ENCODE results near the gene SLC7A8.

SLC7A8 gene

DNA sequence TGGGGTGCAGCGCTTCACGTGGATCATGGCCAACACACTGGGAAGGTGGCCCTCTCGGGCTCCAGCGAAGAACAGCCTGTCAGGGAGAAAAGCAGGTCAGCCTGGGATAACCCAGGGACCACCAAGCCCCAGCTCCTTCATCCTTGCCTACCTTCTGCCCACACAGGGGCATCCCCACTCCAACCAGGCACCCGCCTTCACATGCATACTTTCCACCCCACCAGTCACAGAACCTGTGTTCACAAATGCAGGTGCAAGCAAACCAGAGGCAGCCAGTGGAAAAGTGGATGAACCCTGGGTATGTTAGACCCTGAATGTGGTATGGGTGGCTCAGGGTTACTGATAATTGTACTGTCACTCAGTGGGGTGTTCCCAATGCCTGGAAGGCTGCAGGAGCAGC lies 52.0 kb downstream of the SLC7A8 start:
- TF ChIP-seq, protein P1, sequence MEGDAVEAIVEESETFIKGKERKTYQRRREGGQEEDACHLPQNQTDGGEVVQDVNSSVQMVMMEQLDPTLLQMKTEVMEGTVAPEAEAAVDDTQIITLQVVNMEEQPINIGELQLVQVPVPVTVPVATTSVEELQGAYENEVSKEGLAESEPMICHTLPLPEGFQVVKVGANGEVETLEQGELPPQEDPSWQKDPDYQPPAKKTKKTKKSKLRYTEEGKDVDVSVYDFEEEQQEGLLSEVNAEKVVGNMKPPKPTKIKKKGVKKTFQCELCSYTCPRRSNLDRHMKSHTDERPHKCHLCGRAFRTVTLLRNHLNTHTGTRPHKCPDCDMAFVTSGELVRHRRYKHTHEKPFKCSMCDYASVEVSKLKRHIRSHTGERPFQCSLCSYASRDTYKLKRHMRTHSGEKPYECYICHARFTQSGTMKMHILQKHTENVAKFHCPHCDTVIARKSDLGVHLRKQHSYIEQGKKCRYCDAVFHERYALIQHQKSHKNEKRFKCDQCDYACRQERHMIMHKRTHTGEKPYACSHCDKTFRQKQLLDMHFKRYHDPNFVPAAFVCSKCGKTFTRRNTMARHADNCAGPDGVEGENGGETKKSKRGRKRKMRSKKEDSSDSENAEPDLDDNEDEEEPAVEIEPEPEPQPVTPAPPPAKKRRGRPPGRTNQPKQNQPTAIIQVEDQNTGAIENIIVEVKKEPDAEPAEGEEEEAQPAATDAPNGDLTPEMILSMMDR (IDR thresholded peaks at IDR 0.05): no peak

DNA sequence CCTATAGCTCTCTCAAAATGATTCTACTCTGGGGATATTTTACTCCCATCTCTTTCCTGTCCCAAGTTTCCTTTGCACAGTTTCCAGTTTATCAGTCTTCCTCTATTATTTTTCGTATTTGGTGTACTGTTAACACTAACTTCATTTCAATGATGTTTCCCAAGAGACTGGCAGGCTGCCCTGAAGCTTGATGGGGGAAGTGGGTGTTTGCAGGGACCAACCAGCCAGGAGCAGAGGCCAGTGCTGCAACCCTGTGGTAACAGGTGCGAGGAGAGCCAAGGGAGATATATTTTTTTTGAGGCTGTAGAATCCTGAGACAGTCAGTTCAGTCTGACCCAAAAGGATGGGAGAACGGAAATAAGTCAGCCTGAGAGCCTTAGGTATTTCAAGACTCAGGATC lies 52.6 kb downstream of the SLC7A8 start:
- TF ChIP-seq, protein P1 (IDR thresholded peaks at IDR 0.05): no peak

DNA sequence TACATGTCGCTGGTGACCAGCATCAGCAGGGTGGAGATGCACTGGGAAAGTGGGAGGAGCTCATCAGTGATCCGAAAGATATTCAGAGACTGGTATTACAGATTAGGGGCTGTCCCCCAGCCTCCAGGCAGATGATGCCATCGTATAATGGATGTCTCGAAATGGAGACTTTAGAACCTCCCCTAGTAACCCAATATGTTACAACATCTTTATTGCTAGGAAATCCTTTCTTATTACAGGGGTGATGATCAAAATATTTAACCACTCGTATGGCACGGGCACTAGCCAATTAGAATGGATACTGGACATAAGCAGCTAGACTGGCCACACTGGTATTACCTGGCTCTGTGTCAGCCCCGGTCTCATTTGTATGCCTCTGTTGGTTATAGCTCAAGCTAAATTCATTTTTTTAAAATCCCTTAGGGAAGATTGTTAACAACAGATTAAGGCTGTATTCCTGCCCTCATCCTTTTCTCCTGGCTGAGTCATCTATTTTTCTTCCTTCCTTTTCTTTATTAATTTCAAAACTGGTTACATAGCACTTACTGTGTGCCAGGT lies 53.6 kb downstream of the SLC7A8 start:
- TF ChIP-seq, protein P1 (IDR thresholded peaks at IDR 0.05): no peak

DNA sequence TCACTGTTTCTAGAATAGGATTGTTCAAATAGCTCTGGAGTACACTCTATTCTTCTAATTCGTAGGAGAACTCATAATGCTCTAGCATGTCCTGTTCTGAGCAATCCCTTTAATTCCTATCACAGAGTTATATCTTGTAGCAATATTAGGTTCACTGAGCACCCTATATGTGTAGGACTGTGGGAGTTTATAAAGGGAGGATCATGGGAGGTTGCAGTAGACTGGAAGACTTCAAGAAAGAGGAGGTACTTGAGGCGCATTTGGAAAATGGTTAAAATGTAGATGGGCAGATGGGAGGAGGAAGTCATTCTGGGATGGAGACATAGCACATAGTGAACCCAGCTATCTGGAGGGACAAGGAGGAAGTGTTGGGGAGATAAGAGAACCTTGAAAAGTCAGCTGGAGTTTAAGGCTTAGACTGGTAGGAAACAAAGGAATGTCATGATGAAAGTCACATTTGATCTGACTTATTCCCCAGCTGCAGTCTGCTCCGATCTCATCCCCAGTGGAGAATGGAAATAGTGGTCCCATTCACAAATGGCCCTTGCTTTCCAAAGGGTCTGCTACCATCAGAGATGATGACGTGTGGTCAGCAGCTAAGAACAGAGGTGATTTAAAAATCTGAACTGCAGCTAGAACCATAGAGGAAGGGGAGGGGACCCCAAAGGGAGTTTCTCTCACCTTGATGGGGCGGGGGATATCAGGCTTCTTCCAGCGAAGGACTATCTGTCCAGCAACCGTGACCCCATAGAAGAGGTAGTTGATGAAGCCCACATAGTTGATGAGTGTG lies 54.3 kb downstream of the SLC7A8 start:
- TF ChIP-seq, protein P1 (IDR thresholded peaks at IDR 0.05): no peak

DNA sequence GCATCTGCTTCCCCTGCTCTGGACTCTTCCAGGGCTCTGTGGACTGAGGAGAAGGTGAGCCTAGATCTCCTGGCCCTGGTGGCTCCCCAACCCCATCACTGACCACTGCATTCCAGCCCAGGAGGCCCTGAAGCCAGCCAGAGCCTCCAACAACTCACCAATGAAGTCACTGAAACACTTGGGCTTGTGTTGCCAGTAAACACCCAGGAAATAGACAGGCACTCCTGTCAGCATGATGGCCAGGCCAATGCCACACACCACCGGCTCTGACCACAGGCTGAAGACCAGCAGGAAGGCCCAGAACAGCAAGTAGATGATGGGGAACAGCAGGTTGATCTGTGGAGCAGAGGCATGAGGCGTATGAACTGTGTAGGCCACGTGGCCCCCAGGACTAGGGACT lies 55.6 kb downstream of the SLC7A8 start:
- TF ChIP-seq, protein P1 (IDR thresholded peaks at IDR 0.05): no peak

DNA sequence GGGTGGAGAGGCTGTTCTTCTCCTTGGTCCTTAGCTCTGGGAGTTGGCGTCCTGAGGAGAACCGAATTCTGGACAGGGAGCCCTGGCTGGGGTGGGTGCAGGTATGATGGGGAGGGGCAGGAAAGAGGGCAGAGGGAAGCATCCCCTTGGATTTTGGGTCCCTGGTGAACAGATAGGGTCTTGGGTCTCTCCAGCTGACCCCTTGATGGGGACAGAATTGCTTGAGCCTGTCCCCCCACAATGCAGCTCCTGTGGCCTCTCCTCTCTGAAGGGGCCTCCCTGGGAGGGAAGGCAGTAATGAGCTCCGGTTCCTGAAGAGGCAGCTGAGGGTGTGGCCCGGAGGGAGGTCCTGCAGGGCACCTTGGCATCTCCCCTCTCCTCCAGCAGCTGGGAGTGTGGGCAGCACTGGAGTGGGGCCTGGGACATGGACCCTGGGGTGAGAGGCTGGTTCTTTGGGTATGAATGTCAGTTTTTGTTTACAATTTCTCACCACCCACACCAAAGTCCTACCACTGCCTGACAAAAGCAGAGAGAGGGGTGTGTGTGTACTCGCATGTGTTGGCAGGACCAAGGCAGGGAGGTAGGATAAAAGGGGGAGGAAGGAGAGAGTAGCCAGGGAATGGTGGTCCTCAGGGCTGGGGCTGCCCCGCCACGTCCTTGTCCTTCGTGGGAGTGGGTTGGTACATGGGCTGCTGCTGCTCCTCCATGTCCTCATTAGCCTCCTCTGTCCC lies 56.7 kb downstream of the SLC7A8 start:
- TF ChIP-seq, protein P1 (IDR thresholded peaks at IDR 0.05): no peak

DNA sequence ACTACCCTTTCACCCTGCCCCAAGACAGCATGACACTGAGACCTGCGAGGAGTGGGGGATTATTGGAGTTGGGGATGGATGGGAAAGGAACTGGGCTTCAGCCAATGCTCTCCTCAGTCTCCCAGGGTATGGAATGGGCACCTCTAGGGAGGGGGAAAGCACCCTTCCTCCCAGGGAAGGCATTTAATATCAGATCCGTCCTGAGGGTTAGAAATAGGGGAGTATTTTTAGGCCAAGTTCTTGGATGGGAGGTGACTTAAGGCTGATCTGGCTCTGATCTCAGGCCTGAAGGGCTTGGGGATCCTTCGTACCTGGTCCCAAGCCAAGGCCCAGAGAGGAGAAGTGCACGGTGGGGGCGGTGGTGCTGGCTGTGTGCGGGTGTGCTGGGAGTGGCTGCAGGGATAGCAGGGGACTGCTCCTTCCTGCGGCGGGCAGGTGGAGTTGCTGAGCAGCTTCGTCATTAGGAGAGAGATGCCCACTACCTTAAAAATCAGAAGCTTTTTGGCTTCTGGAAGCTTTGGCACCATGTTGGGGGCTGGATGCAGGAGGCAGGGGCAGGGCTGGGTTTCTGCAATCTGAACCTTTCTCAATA lies 57.4 kb downstream of the SLC7A8 start:
- TF ChIP-seq, protein P1 (IDR thresholded peaks at IDR 0.05): no peak

Measured in LNCAP (cell line).